ENCODE data around the gene SCYGR6. TPM values are rescaled to one million over a fixed set of nuclear protein-coding genes. Genes with fewer than 3 reads are reported as not detected.

The SCYGR6 gene
- total RNA-seq, 1 experiment from 2014 or later = not detected

- H3K4me1 Mint-ChIP-seq (ENCODE audit: insufficient read depth, unreplicated experiment) = peaks cover 5% of the 10 kb centered on the region
- no TSS peak for BruUV-seq (replicated peaks)
Measured at GRCh38 chr2:227767830-227768229, 43.3 kb upstream of the SCYGR6 start.

GRCh38 chr2:227766373-227766883 lies 41.9 kb upstream of the SCYGR6 start:
- H3K27ac Mint-ChIP-seq (ENCODE audit: low read depth, unreplicated experiment) = no peak overlapping the region
- H3K27me3 Mint-ChIP-seq (ENCODE audit: insufficient read depth, unreplicated experiment) = no peaks in the 10 kb centered on the region
- TF ChIP-seq CTCF (IDR thresholded peaks at IDR 0.05; ENCODE audit: unreplicated experiment) = peak; percentile 80
- H3K9me3 Mint-ChIP-seq (ENCODE audit: unreplicated experiment) = no peaks in the 10 kb centered on the region
- peaks cover 5% of the 10 kb centered on the region for H3K4me1 Mint-ChIP-seq (ENCODE audit: insufficient read depth, unreplicated experiment)
- peak; percentile 86 for DNase-seq (ENCODE audit: unreplicated experiment)
- ChIA-PET POLR2A (interaction anchor here (0.7 to 2.0 kb wide), 6 partner anchors 62 to 361 kb away, joined by 3 to 18 read pairs (median 3); no protein-coding TSS in a partner anchor), CTCF (interaction anchor here (0.5 to 4.6 kb wide), 61 partner anchors 9 to 633 kb away, joined by 3 to 143 read pairs (median 4); partner anchors contain the start of gene SCYGR5)
- BruUV-seq (replicated peaks) = no TSS peak
- H3K36me3 Mint-ChIP-seq (ENCODE audit: insufficient read depth, unreplicated experiment) = no peaks in the 10 kb centered on the region
- intact Hi-C loops (cut with micrococcal nuclease) = loop anchor here (1.0 to 10.0 kb wide), 7 partner anchors 96 to 636 kb away; partner anchors contain the start of gene MFF
- no peak overlapping the region for H3K4me3 Mint-ChIP-seq (ENCODE audit: unreplicated experiment)

More at GRCh38 chr2:227767830-227768229, 43.3 kb upstream of the SCYGR6 start:
- CTCF ChIA-PET = interaction anchor here (0.8 to 4.6 kb wide), 5 partner anchors 15 to 362 kb away, joined by 3 to 143 read pairs (median 19); no protein-coding TSS in a partner anchor
- intact Hi-C loops (cut with micrococcal nuclease) = loop anchor here (10.0 kb wide), 1 partner anchor 443 kb away; the partner anchor contains the start of gene MFF
- POLR2A ChIA-PET = interaction anchor here (0.6 to 1.0 kb wide), 2 partner anchors 84 to 98 kb away, joined by 3 read pairs; no protein-coding TSS in a partner anchor
- no peak for TF ChIP-seq CTCF (IDR thresholded peaks at IDR 0.05; ENCODE audit: unreplicated experiment)
- no peak overlapping the region for H3K27ac Mint-ChIP-seq (ENCODE audit: low read depth, unreplicated experiment)
- no peaks in the 10 kb centered on the region for H3K27me3 Mint-ChIP-seq (ENCODE audit: insufficient read depth, unreplicated experiment)
- no peak overlapping the region for H3K4me3 Mint-ChIP-seq (ENCODE audit: unreplicated experiment)
- no peaks in the 10 kb centered on the region for H3K9me3 Mint-ChIP-seq (ENCODE audit: unreplicated experiment)
- no peaks in the 10 kb centered on the region for H3K36me3 Mint-ChIP-seq (ENCODE audit: insufficient read depth, unreplicated experiment)
- DNase-seq (ENCODE audit: unreplicated experiment) = no peak

GRCh38 chr2:227765788-227766372 lies 41.3 kb upstream of the SCYGR6 start:
- Mint-ChIP-seq H3K27me3 (ENCODE audit: insufficient read depth, unreplicated experiment) (no peaks in the 10 kb centered on the region), H3K36me3 (ENCODE audit: insufficient read depth, unreplicated experiment) (no peaks in the 10 kb centered on the region), H3K9me3 (ENCODE audit: unreplicated experiment) (no peaks in the 10 kb centered on the region), H3K4me1 (ENCODE audit: insufficient read depth, unreplicated experiment) (peaks cover 5% of the 10 kb centered on the region), H3K27ac (ENCODE audit: low read depth, unreplicated experiment) (no peak overlapping the region), H3K4me3 (ENCODE audit: unreplicated experiment) (no peak overlapping the region)
- POLR2A ChIA-PET = interaction anchor here (0.7 to 2.0 kb wide), 6 partner anchors 61 to 360 kb away, joined by 3 to 18 read pairs (median 3); no protein-coding TSS in a partner anchor
- no TSS peak for BruUV-seq (replicated peaks)
- TF ChIP-seq CTCF (IDR thresholded peaks at IDR 0.05; ENCODE audit: unreplicated experiment) = no peak
- CTCF ChIA-PET = interaction anchor here (0.5 to 4.6 kb wide), 60 partner anchors 9 to 632 kb away, joined by 3 to 143 read pairs (median 4); partner anchors contain the start of gene SCYGR5
- intact Hi-C loops (cut with micrococcal nuclease) = loop anchor here (1.0 to 10.0 kb wide), 7 partner anchors 96 to 636 kb away; partner anchors contain the start of gene MFF
- DNase-seq (ENCODE audit: unreplicated experiment) = no peak

Measured in MCF 10A (cell line).